NCI-H526 treated with DMSO at 0.1 percent for 48 hours (cell line): ENCODE results near the gene MPRIP.
"Not testable (repeated sequence)": the region's sequence is repeated elsewhere in the genome, so short reads cannot be mapped to it uniquely, and the experiment has no call there.

Source experiments
- DNase-seq: peaks from one replicate; lab custom pipeline; 2025; lab: John Stamatoyannopoulos, UW

Gene MPRIP

GRCh38 chr17:17013828-17014747 lies 28.2 kb upstream of the MPRIP start:
- DNase-seq: not testable (repeated sequence)

GRCh38 chr17:17014748-17015124 lies 27.5 kb upstream of the MPRIP start:
- not testable (repeated sequence) for DNase-seq

- no peak for DNase-seq
Measured at GRCh38 chr17:17015230-17015629, 27.0 kb upstream of the MPRIP start.

GRCh38 chr17:17016199-17017197 lies 25.8 kb upstream of the MPRIP start:
- not testable (repeated sequence) for DNase-seq

GRCh38 chr17:17017343-17018014 lies 24.8 kb upstream of the MPRIP start:
- DNase-seq: no peak

GRCh38 chr17:17018021-17018441 lies 24.2 kb upstream of the MPRIP start:
- no peak for DNase-seq

- peak; percentile 3 for DNase-seq
Measured at GRCh38 chr17:17018612-17019429, 23.4 kb upstream of the MPRIP start.

- no peak for DNase-seq
Measured at GRCh38 chr17:17019430-17019762, 22.9 kb upstream of the MPRIP start.

GRCh38 chr17:17019891-17020456 lies 22.3 kb upstream of the MPRIP start:
- no peak for DNase-seq

- no peak for DNase-seq
Measured at GRCh38 chr17:17020821-17021193, 21.4 kb upstream of the MPRIP start.

GRCh38 chr17:17021194-17021863 lies 20.9 kb upstream of the MPRIP start:
- no peak for DNase-seq

- DNase-seq: no peak
Measured at GRCh38 chr17:17022011-17022410, 20.2 kb upstream of the MPRIP start.

- DNase-seq: no peak
Measured at GRCh38 chr17:17022456-17022855, 19.8 kb upstream of the MPRIP start.

GRCh38 chr17:17024778-17025300 lies 17.4 kb upstream of the MPRIP start:
- no peak for DNase-seq

GRCh38 chr17:17025621-17026020 lies 16.6 kb upstream of the MPRIP start:
- DNase-seq: no peak

GRCh38 chr17:17026163-17026562 lies 16.1 kb upstream of the MPRIP start:
- DNase-seq: no peak

- DNase-seq: no peak
Measured at GRCh38 chr17:17027442-17028058, 14.7 kb upstream of the MPRIP start.

- DNase-seq: peak; percentile 11
Measured at GRCh38 chr17:17028059-17028877, 14.0 kb upstream of the MPRIP start.
